Stomach (tissue), 4 donors: ENCODE results near the gene ASB16.

ENCODE experiments used
- CTCF ChIP-seq, 7 experiments: fragments of 450-650 bp in 4 of 7; fragments of 200-600 bp in 3 of 7; sonication (generic) in 3 of 7; IDR thresholded peaks; one replicate each; pipeline ENCODE4 v1.5.1; 2016 to 2019; ENCODE audit warnings: antibody characterized with exemption in 7 of 7, control low read depth in 2 of 7, mild to moderate bottlenecking in 1 of 7
- POLR2A ChIP-seq, 4 donors: fragments of 450-650 bp; IDR thresholded peaks; one replicate each; pipeline ENCODE4 v1.6.1; 2016; ENCODE audit warnings: antibody characterized with exemption in 4 of 4, control low read depth in 2 of 4, mild to moderate bottlenecking in 1 of 4, moderate library complexity in 1 of 4

DNA sequence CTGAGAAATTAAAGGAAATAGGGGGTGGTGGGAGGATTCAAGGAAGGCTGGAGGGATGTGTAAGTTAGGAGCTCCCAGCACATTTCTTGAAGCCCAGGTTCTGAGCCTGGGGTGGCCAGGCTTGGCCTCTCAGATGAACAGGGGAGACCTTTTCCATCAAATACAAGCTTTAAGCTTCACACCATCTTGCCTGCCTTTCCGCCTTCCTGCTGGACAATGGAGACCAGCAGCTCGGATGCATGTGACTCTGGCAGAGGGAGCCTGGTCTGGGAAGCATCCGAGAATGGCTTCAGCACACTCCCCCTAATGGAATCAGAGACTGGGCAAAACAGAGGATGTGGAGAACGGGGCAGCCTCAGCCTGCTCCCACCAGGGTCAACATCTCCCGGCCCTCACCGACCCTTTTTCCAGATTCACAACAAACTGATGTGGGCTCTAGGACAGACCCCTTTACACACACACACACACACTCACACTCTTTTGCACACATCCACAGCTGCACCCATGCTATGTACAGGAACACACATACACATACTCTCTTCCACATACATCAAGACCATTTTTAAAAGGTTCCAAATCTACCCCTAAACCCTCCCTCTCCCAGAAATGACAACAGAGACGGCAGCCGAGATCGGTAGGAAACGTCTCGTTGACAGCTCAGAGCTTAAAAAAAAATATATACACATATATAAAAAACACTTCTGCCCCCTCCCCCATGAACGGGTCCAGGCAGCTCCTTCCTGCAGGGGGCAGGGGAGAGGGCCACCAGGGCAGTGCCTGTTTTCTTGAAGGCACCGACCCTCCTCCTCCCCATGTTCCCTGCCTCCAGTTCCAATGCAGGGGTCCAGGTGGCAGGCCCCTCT is 35.7 kb downstream of the ASB16 start:
- no peak for TF ChIP-seq CTCF (IDR thresholded peaks at IDR 0.05)
- no peak for TF ChIP-seq POLR2A (IDR thresholded peaks at IDR 0.05)
